B cell (primary cell): Measurements from ENCODE around the gene MTFR2. TPM values are rescaled to one million over a fixed set of nuclear protein-coding genes. Genes with fewer than 3 reads are reported as not detected.
A peak's percentile ranks its signal among the peaks of the same experiment; 100 is the strongest.

Source experiments
- ATAC-seq: fragments of 200-7000 bp; cut with Tn5 transposase; one replicate; pipeline ENCODE4 v1.10.0; 2021; ENCODE audit warnings: low read depth, mild to moderate bottlenecking, moderate number of reproducible peaks, moderate library complexity
- CTCF ChIA-PET: fragments of 350-600 bp; sonication (Branson Sonifier 250); formaldehyde crosslinking; loops from one replicate; lab custom pipeline; 2021; ENCODE audit warnings: antibody characterized with exemption, inconsistent platforms; lab: Charles Lee
- POLR2A ChIA-PET: fragments of 350-600 bp; sonication (Branson Sonifier 250); formaldehyde crosslinking; loops from one replicate; lab custom pipeline; 2021; ENCODE audit warnings: antibody characterized with exemption; lab: Charles Lee
- DNase-seq: peaks from one replicate; pipeline ENCODE4 v3.0.0; 2013
- H2AFZ ChIP-seq: 2 replicates; pipeline ENCODE4 v1.6.1; 2012; ENCODE audit warnings: mild to moderate bottlenecking, low read depth, low read length; ENCODE audit not compliant: insufficient read depth, poor library complexity, severe bottlenecking
- H3K27ac ChIP-seq, 2 donors: 1 replicate in 1 of 2; 2 replicates in 1 of 2; pipeline ENCODE4 v1.5.1; 2012 to 2013; ENCODE audit warnings: low read length in 2 of 2, mild to moderate bottlenecking in 2 of 2, moderate library complexity in 1 of 2
- H3K27me3 ChIP-seq, 4 experiments: fragments of 200-600 bp in 1 of 4; sonication (generic) in 1 of 4; replicated peaks in 1 of 4; 1 replicate in 2 of 4; 2 replicates in 2 of 4; pipeline versions ENCODE4 v1.6.1 to v1.7.0; 2013 to 2016; ENCODE audit warnings: low read length in 3 of 4, mild to moderate bottlenecking in 2 of 4, mixed read lengths in 1 of 4, moderate library complexity in 1 of 4; ENCODE audit not compliant: insufficient read depth in 4 of 4, control insufficient read depth in 3 of 4; ENCODE audit errors: control extremely low read depth in 1 of 4
- H3K36me3 ChIP-seq, 2 experiments: replicated peaks in 1 of 2; 1 replicate in 1 of 2; 2 replicates in 1 of 2; pipeline versions ENCODE4 v1.6.1 to v1.7.1; 2013; ENCODE audit warnings: low read length in 1 of 2; ENCODE audit not compliant: insufficient read depth in 2 of 2, control insufficient read depth in 1 of 2; ENCODE audit errors: control extremely low read depth in 1 of 2, extremely low read depth in 1 of 2
- H3K4me1 ChIP-seq, 2 donors: fragments of 200-600 bp in 1 of 2; sonication (generic) in 1 of 2; 1 replicate in 1 of 2; 2 replicates in 1 of 2; pipeline versions ENCODE4 v1.5.1 to v1.6.1; 2013 to 2017; ENCODE audit warnings: low read length in 2 of 2; ENCODE audit not compliant: control insufficient read depth in 2 of 2, insufficient read depth in 2 of 2
- H3K4me2 ChIP-seq: replicated peaks from 2 replicates; pipeline ENCODE3; 2012; ENCODE audit warnings: mild to moderate bottlenecking, low read depth, low read length; ENCODE audit not compliant: poor library complexity, severe bottlenecking
- H3K4me3 ChIP-seq, 5 experiments: fragments of 200-600 bp in 1 of 5; sonication (generic) in 1 of 5; 1 replicate in 3 of 5; 2 replicates in 2 of 5; pipeline versions ENCODE4 v1.5.1 to v1.7.0; 2011 to 2016; ENCODE audit warnings: low read length in 4 of 5, mild to moderate bottlenecking in 4 of 5, low read depth in 2 of 5, control low read depth in 1 of 5, moderate library complexity in 1 of 5; ENCODE audit not compliant: insufficient read depth in 1 of 5; ENCODE audit errors: control extremely low read depth in 1 of 5, extremely low read depth in 1 of 5
- H3K79me2 ChIP-seq: fragments of 200-600 bp; sonication (generic); one replicate; pipeline ENCODE4 v1.6.0; 2016; ENCODE audit warnings: low read length; ENCODE audit not compliant: control insufficient read depth, insufficient read depth
- H3K9ac ChIP-seq: fragments of 200-600 bp; sonication (generic); 2 replicates; pipeline ENCODE4 v1.6.1; 2017; ENCODE audit warnings: mild to moderate bottlenecking, low read length, moderate library complexity
- H3K9me3 ChIP-seq, 3 donors: one replicate each; pipeline versions ENCODE4 v1.6.1 to v1.7.1; 2013; ENCODE audit warnings: low read length in 2 of 3; ENCODE audit not compliant: control insufficient read depth in 2 of 3, insufficient read depth in 1 of 3; ENCODE audit errors: control extremely low read depth in 1 of 3
- H4K20me1 ChIP-seq: 2 replicates; pipeline ENCODE4 v1.6.0; 2012; ENCODE audit warnings: mild to moderate bottlenecking, low read length; ENCODE audit not compliant: insufficient read depth, control insufficient read depth, poor library complexity, severe bottlenecking
- H3K27ac Mint-ChIP-seq: one replicate; pipeline ENCODE4 v1.8.0; 2021; ENCODE audit warnings: mixed read lengths
- H3K27me3 Mint-ChIP-seq: one replicate; pipeline ENCODE4 v1.8.0; 2021; ENCODE audit warnings: mixed read lengths
- H3K4me1 Mint-ChIP-seq: one replicate; pipeline ENCODE4 v1.8.0; 2021; ENCODE audit warnings: mixed read lengths
- H3K4me3 Mint-ChIP-seq: one replicate; pipeline ENCODE4 v1.8.0; 2021; ENCODE audit warnings: mixed read lengths
- H3K9me3 Mint-ChIP-seq: one replicate; pipeline ENCODE4 v1.8.0; 2022; ENCODE audit warnings: mixed read lengths; ENCODE audit not compliant: insufficient read depth
- CTCF ChIP-seq: fragments of 200-600 bp; IDR thresholded peaks from one replicate; pipeline ENCODE4 v1.8.0; 2022; ENCODE audit warnings: antibody characterized with exemption, mild to moderate bottlenecking
- EZH2 ChIP-seq: IDR thresholded peaks from 2 replicates; pipeline ENCODE4 v1.6.1; 2012; ENCODE audit warnings: borderline replicate concordance, low read depth, mild to moderate bottlenecking, moderate library complexity, low read length; ENCODE audit not compliant: insufficient read depth, poor library complexity, severe bottlenecking
- WGBS: methylation state at CpG from one replicate; pipeline ENCODE4 v1.1.5; 2013; ENCODE audit warnings: missing lambda C conversion rate; ENCODE audit not compliant: insufficient coverage; 5-methylcytosine and 5-hydroxymethylcytosine counted together
- intact Hi-C: fragments of 100-400 bp; cut with micrococcal nuclease; formaldehyde crosslinking; loops from one replicate; pipeline ENCODE4 v1.10.0; 2022
- polyA plus RNA-seq: library from polyadenylated mRNA; depleted of rRNA; stranded (reverse); fragments of >200 nt; gene quantifications from 2 replicates; pipeline ENCODE4 v1.2.3, GENCODE V29; 2012
- total RNA-seq, 2 donors: library from RNA; stranded (reverse); fragments of 120-200 nt in 1 of 2; gene quantifications; 1 replicate in 1 of 2; 2 replicates in 1 of 2; pipeline versions ENCODE4 v1.2.3 to v1.2.4, GENCODE V29; 2013 to 2022

Gene MTFR2
- total and polyA plus RNA-seq, 2 donors (not counting 1 experiment from before 2014, with no cell fraction given) = 2.0 to 3.9 TPM

- CTCF ChIA-PET = interaction anchor here (0.7 kb wide), 1 partner anchor 691 kb away, joined by 5 read pairs; no protein-coding TSS in a partner anchor
- Histone ChIP-seq H3K4me3 (no peak overlapping the region), H4K20me1 (no peaks in the 10 kb centered on the region), H3K4me2 (no peak overlapping the region), H3K36me3 (no peaks in the 10 kb centered on the region), H3K9ac (no peak overlapping the region), H3K4me1 (peaks cover 10 to 14% of the 10 kb centered on the region in 2 donors), H2AFZ (no peak overlapping the region), H3K9me3 (no peaks in the 10 kb centered on the region), H3K27ac (no peak overlapping the region), H3K27me3 (no peaks in the 10 kb centered on the region), H3K79me2 (no peaks in the 10 kb centered on the region)
- Mint-ChIP-seq H3K4me1 (peaks cover 12% of the 10 kb centered on the region), H3K27ac (no peak overlapping the region), H3K27me3 (no peaks in the 10 kb centered on the region), H3K9me3 (no peaks in the 10 kb centered on the region), H3K4me3 (no peak overlapping the region)
- intact Hi-C loops = no loop called here
- WGBS = no CpG with 5 or more reads among the region's 2 CpGs
- POLR2A ChIA-PET = interaction anchor here (0.7 kb wide), 1 partner anchor 586 kb away, joined by 4 read pairs; no protein-coding TSS in a partner anchor
- no peak for ATAC-seq
- no peak for TF ChIP-seq CTCF
- no peak for TF ChIP-seq EZH2
- DNase-seq = no peak
Measured at GRCh38 chr6:136230219-136230853, 19.8 kb downstream of the MTFR2 start.

- no CpG with 5 or more reads among the region's 2 CpGs for WGBS
- Histone ChIP-seq H4K20me1 (no peaks in the 10 kb centered on the region), H3K79me2 (no peaks in the 10 kb centered on the region), H3K4me1 (peaks cover 10 to 14% of the 10 kb centered on the region in 2 donors), H3K9ac (no peak overlapping the region), H3K9me3 (no peaks in the 10 kb centered on the region), H3K27ac (no peak overlapping the region), H3K36me3 (no peaks in the 10 kb centered on the region), H2AFZ (no peak overlapping the region), H3K4me2 (peak overlapping the region; percentile 14), H3K27me3 (no peaks in the 10 kb centered on the region), H3K4me3 (no peak overlapping the region)
- TF ChIP-seq CTCF = no peak
- TF ChIP-seq EZH2 = no peak
- H3K4me1 Mint-ChIP-seq = peaks cover 12% of the 10 kb centered on the region
- no peak overlapping the region for H3K27ac Mint-ChIP-seq
- no peaks in the 10 kb centered on the region for H3K9me3 Mint-ChIP-seq
- CTCF ChIA-PET = interaction anchor here (4.1 kb wide), 1 partner anchor 318 kb away, joined by 43 read pairs; no protein-coding TSS in a partner anchor
- intact Hi-C loops = no loop called here
- ATAC-seq = no peak
- no peak overlapping the region for H3K4me3 Mint-ChIP-seq
- no peaks in the 10 kb centered on the region for H3K27me3 Mint-ChIP-seq
- peak; percentile 33 for DNase-seq
- POLR2A ChIA-PET = no interaction called here
Measured at GRCh38 chr6:136228814-136229213, 21.3 kb downstream of the MTFR2 start.
